Osteocyte (in vitro differentiated cells): ENCODE data around the gene DHX35. TPM values are rescaled to one million over a fixed set of nuclear protein-coding genes. Genes with fewer than 3 reads are reported as not detected.
"Not testable (repeated sequence)": the region's sequence is repeated elsewhere in the genome, so short reads cannot be mapped to it uniquely, and the experiment has no call there.

Source experiments
- DNase-seq: peaks from one replicate; pipeline ENCODE4 v3.0.0; 2021; ENCODE audit warnings: mixed read lengths; ENCODE audit not compliant: unreplicated experiment; ENCODE audit errors: extremely low spot score
- H3K27ac Mint-ChIP-seq: one replicate; pipeline ENCODE4 v1.8.0; 2021; ENCODE audit warnings: mild to moderate bottlenecking, mixed read lengths; ENCODE audit not compliant: unreplicated experiment
- H3K27me3 Mint-ChIP-seq: one replicate; pipeline ENCODE4 v1.8.0; 2021; ENCODE audit warnings: mixed read lengths; ENCODE audit not compliant: unreplicated experiment
- H3K36me3 Mint-ChIP-seq: one replicate; pipeline ENCODE4 v1.8.0; 2021; ENCODE audit warnings: mixed read lengths; ENCODE audit not compliant: unreplicated experiment
- H3K4me1 Mint-ChIP-seq: one replicate; pipeline ENCODE4 v1.8.0; 2021; ENCODE audit warnings: mixed read lengths; ENCODE audit not compliant: unreplicated experiment
- H3K4me3 Mint-ChIP-seq: one replicate; pipeline ENCODE4 v1.8.0; 2021; ENCODE audit warnings: mild to moderate bottlenecking, moderate library complexity, mixed read lengths; ENCODE audit not compliant: unreplicated experiment
- H3K9me3 Mint-ChIP-seq: one replicate; pipeline ENCODE4 v1.8.0; 2021; ENCODE audit warnings: mixed read lengths; ENCODE audit not compliant: unreplicated experiment
- total RNA-seq: library from RNA; stranded (reverse); gene quantifications from 2 replicates; pipeline ENCODE4 v1.2.1, GENCODE V29; 2021
- TF ChIP-seq, protein P1 (sequence below): fragments of 200-600 bp; sonication (generic); IDR thresholded peaks from 2 replicates; pipeline ENCODE4 v1.5.0; 2021; ENCODE audit warnings: antibody characterized with exemption, mild to moderate bottlenecking, moderate library complexity

DHX35 gene
- total RNA-seq, 1 donor from 2014 or later, result 10.1 TPM

DNA sequence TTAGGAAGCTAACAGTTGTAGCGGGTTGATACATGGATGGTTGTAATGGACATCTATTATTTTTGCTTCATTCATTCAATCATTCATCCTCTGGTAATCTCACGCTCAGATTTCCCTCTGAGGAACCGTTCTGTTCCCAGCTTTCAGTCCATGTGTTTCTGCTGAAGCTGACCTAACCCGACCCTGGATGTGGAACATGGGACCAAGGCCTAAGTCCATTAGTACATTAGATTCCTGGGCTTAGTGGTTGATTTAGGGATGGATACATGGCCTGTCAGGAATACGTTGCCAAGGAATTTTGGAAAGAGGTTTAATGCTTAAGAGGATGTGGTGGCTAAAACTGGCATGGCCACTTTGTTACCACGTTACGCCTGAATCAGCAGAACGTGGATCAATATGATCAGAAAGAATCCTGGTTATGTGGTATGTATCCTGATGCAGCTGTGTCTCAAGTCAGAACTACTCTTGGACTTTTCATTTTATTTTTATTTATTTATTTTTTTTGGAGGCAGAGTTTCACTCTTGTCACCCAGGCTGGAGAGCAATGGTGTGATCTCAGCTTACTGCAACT is 4.1 kb upstream of the DHX35 start:
- H3K4me1 Mint-ChIP-seq, result peaks cover 15% of the 10 kb centered on the region
- no peaks in the 10 kb centered on the region for H3K27me3 Mint-ChIP-seq

DNA sequence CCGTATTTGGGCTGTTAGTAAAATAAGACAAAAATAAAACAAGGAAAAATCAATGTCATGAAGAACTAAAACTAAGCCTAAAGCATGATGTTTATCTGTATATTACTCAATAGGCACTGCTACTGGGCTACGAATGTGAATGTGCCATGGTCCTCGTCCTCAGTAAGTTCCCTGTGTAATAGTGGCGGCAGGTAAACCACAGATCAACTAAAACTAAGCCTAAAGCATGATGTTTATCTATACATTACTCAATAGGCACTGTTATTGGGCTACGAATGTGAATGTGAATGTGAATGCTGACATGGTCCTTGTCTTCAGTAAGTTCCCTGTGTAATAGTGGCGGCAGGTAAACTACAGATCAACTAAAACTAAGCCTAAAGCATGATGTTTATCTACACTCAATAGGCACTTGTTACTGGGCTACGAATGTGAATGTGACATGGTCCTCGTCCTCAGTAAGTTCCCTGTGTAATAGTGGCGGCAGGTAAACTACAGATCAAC is 1.9 kb upstream of the DHX35 start:
- not testable (repeated sequence) for H3K27me3 Mint-ChIP-seq, H3K36me3 Mint-ChIP-seq
- peaks cover 24% of the 10 kb centered on the region for H3K4me1 Mint-ChIP-seq

More for the DNA sequence above, 4.1 kb upstream of the DHX35 start:
- H3K27ac Mint-ChIP-seq, result no peak overlapping the region
- H3K9me3 Mint-ChIP-seq, result no peaks in the 10 kb centered on the region
- no peak overlapping the region for H3K4me3 Mint-ChIP-seq
- TF ChIP-seq, protein P1, sequence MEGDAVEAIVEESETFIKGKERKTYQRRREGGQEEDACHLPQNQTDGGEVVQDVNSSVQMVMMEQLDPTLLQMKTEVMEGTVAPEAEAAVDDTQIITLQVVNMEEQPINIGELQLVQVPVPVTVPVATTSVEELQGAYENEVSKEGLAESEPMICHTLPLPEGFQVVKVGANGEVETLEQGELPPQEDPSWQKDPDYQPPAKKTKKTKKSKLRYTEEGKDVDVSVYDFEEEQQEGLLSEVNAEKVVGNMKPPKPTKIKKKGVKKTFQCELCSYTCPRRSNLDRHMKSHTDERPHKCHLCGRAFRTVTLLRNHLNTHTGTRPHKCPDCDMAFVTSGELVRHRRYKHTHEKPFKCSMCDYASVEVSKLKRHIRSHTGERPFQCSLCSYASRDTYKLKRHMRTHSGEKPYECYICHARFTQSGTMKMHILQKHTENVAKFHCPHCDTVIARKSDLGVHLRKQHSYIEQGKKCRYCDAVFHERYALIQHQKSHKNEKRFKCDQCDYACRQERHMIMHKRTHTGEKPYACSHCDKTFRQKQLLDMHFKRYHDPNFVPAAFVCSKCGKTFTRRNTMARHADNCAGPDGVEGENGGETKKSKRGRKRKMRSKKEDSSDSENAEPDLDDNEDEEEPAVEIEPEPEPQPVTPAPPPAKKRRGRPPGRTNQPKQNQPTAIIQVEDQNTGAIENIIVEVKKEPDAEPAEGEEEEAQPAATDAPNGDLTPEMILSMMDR, result no peak
- DNase-seq, result no peak
- no peaks in the 10 kb centered on the region for H3K36me3 Mint-ChIP-seq

DNA sequence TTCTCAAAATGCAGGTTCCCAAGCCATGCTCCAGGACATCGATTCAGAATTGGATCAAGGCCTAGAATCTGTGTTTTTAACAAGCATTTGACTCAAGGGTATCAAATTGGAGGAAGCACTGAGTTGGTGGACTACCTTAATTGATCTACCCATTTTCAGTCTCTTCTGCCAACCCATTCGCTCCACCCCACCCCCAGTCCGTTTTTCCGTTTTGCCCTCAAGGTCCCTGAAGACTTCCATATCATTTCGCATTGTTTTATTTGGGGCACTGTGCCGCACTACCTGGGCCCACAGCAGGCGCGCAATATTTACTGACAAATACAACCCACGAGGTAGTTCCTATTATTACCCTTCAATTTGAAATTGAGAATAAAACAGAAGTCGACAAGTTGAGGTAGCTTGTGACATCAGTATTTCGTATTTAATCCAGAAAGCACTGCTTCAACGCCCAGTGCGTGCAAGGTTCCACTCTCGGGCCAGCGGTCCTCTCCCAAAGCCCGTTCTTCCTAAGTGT is 557 bp upstream of the DHX35 start:
- peaks cover 5% of the 10 kb centered on the region for H3K36me3 Mint-ChIP-seq
- H3K4me3 Mint-ChIP-seq, result peak overlapping the region; percentile 95
- peak overlapping the region; percentile 92 for H3K27ac Mint-ChIP-seq
- DNase-seq, result no peak
- no peaks in the 10 kb centered on the region for H3K9me3 Mint-ChIP-seq
- peaks cover 24% of the 10 kb centered on the region for H3K4me1 Mint-ChIP-seq
- no peaks in the 10 kb centered on the region for H3K27me3 Mint-ChIP-seq
- TF ChIP-seq, protein P1, result no peak

More for the DNA sequence above, 1.9 kb upstream of the DHX35 start:
- not testable (repeated sequence) for DNase-seq, H3K4me3 Mint-ChIP-seq, H3K27ac Mint-ChIP-seq, H3K9me3 Mint-ChIP-seq

DNA sequence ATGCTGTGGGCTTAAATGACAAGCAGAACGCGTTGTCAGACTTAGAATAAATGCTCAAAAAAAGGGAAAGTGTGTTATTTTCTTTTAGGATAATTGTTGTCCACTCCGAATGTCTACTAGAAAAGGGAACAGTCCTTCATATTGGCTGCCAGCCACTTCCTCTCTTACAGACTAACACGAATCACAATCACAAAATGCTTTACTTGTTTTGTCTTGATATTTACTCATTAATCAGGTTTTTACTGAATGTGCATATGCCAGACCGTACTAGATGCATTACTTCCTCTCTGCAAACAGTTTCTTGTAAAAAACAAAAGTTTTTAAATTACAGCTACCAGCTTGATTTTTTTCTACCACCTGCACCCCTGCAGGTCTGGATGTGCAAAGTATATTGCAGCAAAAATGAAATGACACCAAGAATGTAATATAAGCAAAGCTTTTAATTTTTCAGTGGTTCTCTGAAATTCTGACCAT is 821 bp downstream of the DHX35 start:
- Mint-ChIP-seq H3K27me3 (no peaks in the 10 kb centered on the region), H3K36me3 (peaks cover 5% of the 10 kb centered on the region), H3K9me3 (no peaks in the 10 kb centered on the region), H3K4me3 (peak overlapping the region; percentile 95), H3K4me1 (peaks cover 24% of the 10 kb centered on the region), H3K27ac (peak overlapping the region; percentile 94)
- DNase-seq, result no peak
- TF ChIP-seq, protein P1, result no peak

DNA sequence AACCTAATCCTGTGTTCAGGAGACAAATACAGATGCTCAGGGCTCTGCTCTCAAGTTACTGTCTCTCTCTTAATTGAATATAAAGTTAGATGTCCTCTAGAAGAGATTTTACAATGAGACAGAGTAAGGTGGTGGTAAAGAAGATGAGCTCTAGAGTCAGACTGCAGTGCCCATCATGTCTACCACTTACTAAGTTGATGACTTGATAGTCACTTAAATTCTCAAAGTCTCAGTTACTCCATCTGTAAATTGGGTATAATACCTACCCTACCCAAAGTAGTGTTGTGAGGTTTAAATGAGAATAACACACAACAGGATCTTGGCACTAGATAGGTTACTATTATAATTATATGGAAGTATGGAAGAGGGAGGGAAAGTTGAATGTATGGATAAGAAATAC is 1.6 kb downstream of the DHX35 start:
- Mint-ChIP-seq H3K4me1 (peaks cover 24% of the 10 kb centered on the region), H3K36me3 (peaks cover 5% of the 10 kb centered on the region), H3K9me3 (no peaks in the 10 kb centered on the region), H3K27me3 (no peaks in the 10 kb centered on the region), H3K4me3 (no peak overlapping the region), H3K27ac (no peak overlapping the region)
- TF ChIP-seq, protein P1, result no peak
- DNase-seq, result no peak
